Thoracic aorta (tissue), 2 donors: ENCODE measurements around the gene RAB35. TPM values are rescaled to one million over a fixed set of nuclear protein-coding genes. Genes with fewer than 3 reads are reported as not detected.
A peak's percentile ranks its signal among the peaks of the same experiment; 100 is the strongest.

Source experiments
- ATAC-seq: fragments of 150-250 bp; one replicate; pipeline ENCODE4 v1.8.0; 2017; ENCODE audit warnings: low read depth; ENCODE audit not compliant: insufficient number of reproducible peaks, low FRiP score
- DNase-seq: peaks from one replicate; pipeline ENCODE4 v3.0.0-alpha.2; 2020; ENCODE audit warnings: low spot score
- H3K27ac ChIP-seq, 2 donors: fragments of 200-600 bp; sonication (generic); 1 replicate in 1 of 2; 2 replicates in 1 of 2; pipeline ENCODE4 v1.5.1; 2016; ENCODE audit warnings: mild to moderate bottlenecking in 2 of 2, moderate library complexity in 2 of 2
- H3K27me3 ChIP-seq: fragments of 200-600 bp; sonication (generic); replicated peaks from 2 replicates; pipeline ENCODE4 v1.6.0; 2016; ENCODE audit warnings: mild to moderate bottlenecking; ENCODE audit not compliant: insufficient read depth
- H3K36me3 ChIP-seq: fragments of 200-600 bp; sonication (generic); one replicate; pipeline ENCODE4 v1.5.1; 2016
- H3K4me1 ChIP-seq, 2 donors: fragments of 200-600 bp; sonication (generic); 1 replicate in 1 of 2; 2 replicates in 1 of 2; pipeline versions ENCODE4 v1.5.1 to v1.6.0; 2016; ENCODE audit warnings: low read depth in 2 of 2, mild to moderate bottlenecking in 1 of 2; ENCODE audit not compliant: control insufficient read depth in 1 of 2
- H3K4me3 ChIP-seq: fragments of 200-600 bp; sonication (generic); 2 replicates; pipeline ENCODE4 v1.5.1; 2016; ENCODE audit warnings: mild to moderate bottlenecking
- H3K9me3 ChIP-seq: fragments of 200-600 bp; sonication (generic); 2 replicates; pipeline ENCODE4 v1.5.1; 2016
- CTCF ChIP-seq: fragments of 200-600 bp; sonication (generic); IDR thresholded peaks from one replicate; pipeline ENCODE4 v1.5.1; 2019; ENCODE audit warnings: antibody characterized with exemption
- total RNA-seq, 2 donors: library from RNA; depleted of rRNA; stranded (reverse); fragments of >200 nt; gene quantifications; one replicate each; pipeline versions ENCODE4 v1.1.0 to v1.2.3, GENCODE V29; 2016

Gene RAB35
- total RNA-seq, 2 donors from 2014 or later: 23.2 to 30.3 TPM

DNA sequence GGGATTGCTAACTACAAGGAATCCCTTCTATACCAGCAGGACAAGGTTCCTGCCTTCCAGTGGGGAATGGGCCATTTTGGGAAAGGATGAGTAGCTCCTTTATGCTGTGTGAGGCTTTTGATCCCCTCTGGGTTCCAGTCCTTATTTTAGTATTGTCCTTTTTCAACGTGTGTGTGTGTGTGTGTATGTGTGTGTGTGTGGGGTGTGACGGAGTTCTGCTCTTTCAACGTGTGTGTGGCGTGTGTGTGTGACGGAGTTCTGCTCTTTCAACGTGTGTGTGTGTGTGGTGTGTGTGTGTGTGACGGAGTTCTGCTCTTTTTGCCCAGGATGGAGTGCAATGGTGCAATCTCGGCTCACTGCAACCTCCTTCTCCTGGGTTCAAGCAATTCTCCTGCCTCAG is 27.4 kb downstream of the RAB35 start:
- no peak for ATAC-seq
- H3K27ac ChIP-seq: no peak overlapping the region
- peaks cover 0 to 14% of the 10 kb centered on the region in 2 donors for H3K4me1 ChIP-seq
- TF ChIP-seq CTCF: no peak
- no peaks in the 10 kb centered on the region for H3K27me3 ChIP-seq
- no peaks in the 10 kb centered on the region for H3K9me3 ChIP-seq
- DNase-seq: no peak
- no peak overlapping the region for H3K4me3 ChIP-seq
- H3K36me3 ChIP-seq: peaks cover 7% of the 10 kb centered on the region

- H3K9me3 ChIP-seq: no peaks in the 10 kb centered on the region
- TF ChIP-seq CTCF: peak; percentile 92
- ATAC-seq (peak; percentile 97), DNase-seq (peak; percentile 97)
- H3K27me3 ChIP-seq: no peaks in the 10 kb centered on the region
- no peaks in the 10 kb centered on the region for H3K36me3 ChIP-seq
- H3K4me3 ChIP-seq: peak overlapping the region; percentile 73
- peak overlapping the region; percentile 62 to 65 for H3K27ac ChIP-seq
- peaks cover 0 to 14% of the 10 kb centered on the region in 2 donors for H3K4me1 ChIP-seq
Observed at GRCh38 chr12:120086801-120087621, 29.5 kb downstream of the RAB35 start.

- H3K27ac ChIP-seq: peak overlapping the region; percentile 62 to 65
- DNase-seq: no peak
- no peak for ATAC-seq
- TF ChIP-seq CTCF: no peak
- H3K27me3 ChIP-seq: no peaks in the 10 kb centered on the region
- H3K4me3 ChIP-seq: peak overlapping the region; percentile 73
- no peaks in the 10 kb centered on the region for H3K36me3 ChIP-seq
- no peaks in the 10 kb centered on the region for H3K9me3 ChIP-seq
- peaks cover 0 to 14% of the 10 kb centered on the region in 2 donors for H3K4me1 ChIP-seq
Observed at GRCh38 chr12:120085920-120086645, 30.5 kb downstream of the RAB35 start.

GRCh38 chr12:120081641-120082040 is 34.9 kb downstream of the RAB35 start:
- no peak for ATAC-seq
- no peak for TF ChIP-seq CTCF
- H3K36me3 ChIP-seq: no peaks in the 10 kb centered on the region
- H3K4me1 ChIP-seq: peaks cover 0 to 7% of the 10 kb centered on the region in 2 donors
- no peaks in the 10 kb centered on the region for H3K9me3 ChIP-seq
- no peak for DNase-seq
- H3K4me3 ChIP-seq: no peak overlapping the region
- H3K27ac ChIP-seq: no peak overlapping the region
- H3K27me3 ChIP-seq: no peaks in the 10 kb centered on the region
